K562 (cell line): Measurements from ENCODE around the gene ATP9B. TPM values are rescaled to one million over a fixed set of nuclear protein-coding genes. Genes with fewer than 3 reads are reported as not detected.

Experiments used
- ATAC-seq: fragments of 200-7000 bp; cut with Tn5 transposase; 3 replicates; pipeline ENCODE4 v1.9.1; 2020; ENCODE audit warnings: moderate library complexity
- BruUV-seq: library from RNA; stranded (reverse); fragments of 400-500 nt; replicated peaks from 2 replicates; lab custom pipeline; 2021; lab: Mats Ljungman, UMichigan
- CTCF ChIA-PET: fragments of 300-600 bp; formaldehyde crosslinking; extraction: SDS; loops from one replicate; lab custom pipeline; 2021; ENCODE audit warnings: low intra/inter-chr PET ratio; lab: Yijun Ruan, JAX
- POLR2A ChIA-PET: fragments of 300-600, 350-650 bp; sonication (Branson Sonifier 250); formaldehyde crosslinking; extraction: SDS; loops from one replicate; lab custom pipeline; 2021; ENCODE audit warnings: antibody characterized with exemption, inconsistent platforms; lab: Yijun Ruan, JAX
- DNase-seq, 4 experiments: peaks; one replicate each; pipeline versions ENCODE4 v3.0.0 to v3.0.0-alpha.2; 2011 to 2018; ENCODE audit warnings: low spot score in 3 of 4, mixed read lengths in 3 of 4; ENCODE audit errors: extremely low read depth in 1 of 4
- FAIRE-seq: peaks from 2 replicates; lab custom pipeline; 2011; peaks lifted over from hg19 to GRCh38; lab: Jason Lieb, UNC
- H2AFZ ChIP-seq: 2 replicates; pipeline ENCODE4 v1.6.0; 2011; ENCODE audit warnings: low read depth, low read length, control low read depth, inconsistent platforms
- H3K27ac ChIP-seq: fragments of 200-600 bp; 3 replicates; pipeline ENCODE4 v1.8.0; 2011; ENCODE audit warnings: low read depth, mild to moderate bottlenecking, control low read depth, inconsistent platforms, low read length, moderate library complexity, mixed read lengths; ENCODE audit errors: extremely low read depth
- H3K27me3 ChIP-seq, 2 experiments: fragments of 300-600 bp in 1 of 2; 2 replicates in 1 of 2; 3 replicates in 1 of 2; pipeline versions ENCODE4 v1.6.0 to v1.8.0; 2011; ENCODE audit warnings: inconsistent platforms in 2 of 2, low read length in 2 of 2, mild to moderate bottlenecking in 1 of 2, mixed read lengths in 1 of 2, moderate library complexity in 1 of 2; ENCODE audit not compliant: control insufficient read depth in 2 of 2, insufficient read depth in 2 of 2
- H3K36me3 ChIP-seq: fragments of 300-600 bp; 3 replicates; pipeline ENCODE4 v1.8.0; 2011; ENCODE audit warnings: mild to moderate bottlenecking, low read length, inconsistent platforms; ENCODE audit not compliant: control insufficient read depth, insufficient read depth
- H3K4me1 ChIP-seq, 2 experiments: fragments of 200-600 bp in 1 of 2; replicated peaks in 1 of 2; 2 replicates in 1 of 2; 3 replicates in 1 of 2; pipeline versions ENCODE4 v1.5.1 to v1.8.0; 2011; ENCODE audit warnings: inconsistent platforms in 2 of 2, low read length in 2 of 2, mild to moderate bottlenecking in 1 of 2, mixed read lengths in 1 of 2, moderate library complexity in 1 of 2; ENCODE audit not compliant: control insufficient read depth in 2 of 2, insufficient read depth in 2 of 2
- H3K4me2 ChIP-seq: 2 replicates; pipeline ENCODE4 v1.6.1; 2011; ENCODE audit warnings: low read length, control low read depth, inconsistent platforms, mixed read lengths; ENCODE audit not compliant: insufficient read depth
- H3K4me3 ChIP-seq: fragments of 200-600 bp; sonication (generic), shearing (Covaris generic); 2 replicates; pipeline ENCODE4 v1.5.1; 2016; ENCODE audit warnings: control low read depth, inconsistent platforms
- H3K79me2 ChIP-seq: fragments of 200-600 bp; 3 replicates; pipeline ENCODE4 v1.8.0; 2011; ENCODE audit warnings: low read length, inconsistent platforms; ENCODE audit not compliant: control insufficient read depth, insufficient read depth
- H3K9ac ChIP-seq, 2 experiments: 2 replicates each; pipeline versions ENCODE4 v1.6.0 to v1.6.1; 2011; ENCODE audit warnings: low read depth in 2 of 2, low read length in 2 of 2, control low read depth in 1 of 2, inconsistent platforms in 1 of 2, mild to moderate bottlenecking in 1 of 2, mixed read lengths in 1 of 2; ENCODE audit not compliant: insufficient read depth in 1 of 2
- H3K9me1 ChIP-seq: one replicate; pipeline ENCODE4 v1.6.0; 2011; ENCODE audit warnings: inconsistent platforms, mild to moderate bottlenecking, low read length, moderate library complexity; ENCODE audit not compliant: control insufficient read depth, insufficient read depth
- H3K9me3 ChIP-seq: replicated peaks from 2 replicates; pipeline ENCODE4 v1.5.1; 2011; ENCODE audit warnings: low read depth, low read length, inconsistent platforms; ENCODE audit not compliant: control insufficient read depth, insufficient read depth
- H4K20me1 ChIP-seq: replicated peaks from 2 replicates; pipeline ENCODE4 v1.6.1; 2011; ENCODE audit warnings: low read length, inconsistent platforms, mixed read lengths; ENCODE audit not compliant: control insufficient read depth, insufficient read depth
- FOXJ2 ChIP-seq: fragments of 200-800 bp; sonication (Bioruptor generic); IDR thresholded peaks from 2 replicates; pipeline ENCODE4 v1.6.1; 2016; ENCODE audit warnings: missing genetic modification characterization, missing compliant biosample characterization
- HMBOX1 ChIP-seq: sonication (generic); IDR thresholded peaks from 2 replicates; pipeline ENCODE4 v1.6.1; 2016
- MECOM ChIP-seq: fragments of 250-450 bp; sonication (Bioruptor Pico); IDR thresholded peaks from 2 replicates; pipeline ENCODE4 v1.8.0; 2022; ENCODE audit warnings: inconsistent platforms
- NR2C2 ChIP-seq, 2 experiments: fragments of 200-800 bp in 1 of 2; sonication (Bioruptor generic) in 1 of 2; sonication (generic) in 1 of 2; formaldehyde crosslinking in 1 of 2; IDR thresholded peaks; 2 replicates each; pipeline versions ENCODE4 v1.6.1 to v1.8.0; 2016 to 2022; ENCODE audit warnings: mild to moderate bottlenecking in 1 of 2, missing compliant biosample characterization in 1 of 2, missing genetic modification characterization in 1 of 2, missing genetic modification reagents in 1 of 2
- POLR2G ChIP-seq: fragments of 200-400 bp; formaldehyde crosslinking; IDR thresholded peaks from 2 replicates; pipeline ENCODE4 v1.6.1; 2017; ENCODE audit warnings: low read depth, mild to moderate bottlenecking, antibody characterized with exemption, low read length, moderate library complexity
- POU5F1 ChIP-seq: fragments of 150-350 bp; IDR thresholded peaks from 2 replicates; pipeline ENCODE4 v1.6.1; 2014; ENCODE audit warnings: borderline replicate concordance, low read length, low read depth, mild to moderate bottlenecking; ENCODE audit not compliant: partially characterized antibody
- RBM22 ChIP-seq: fragments of 200-400 bp; formaldehyde crosslinking; IDR thresholded peaks from 2 replicates; pipeline ENCODE4 v1.6.1; 2018; ENCODE audit warnings: low read length, low read depth; ENCODE audit not compliant: poor library complexity, severe bottlenecking
- SRSF9 ChIP-seq: fragments of 200-400 bp; formaldehyde crosslinking; IDR thresholded peaks from 2 replicates; pipeline ENCODE4 v1.6.1; 2017; ENCODE audit warnings: low read depth, low read length, borderline replicate concordance
- ZNF41 ChIP-seq: fragments of 250-450 bp; sonication (Bioruptor Pico); conservative IDR thresholded peaks from 2 replicates; pipeline ENCODE4 v1.4.0; 2020; ENCODE audit warnings: mild to moderate bottlenecking
- ZNF639 ChIP-seq, 2 experiments: fragments of 200-800 bp in 1 of 2; sonication (Bioruptor generic) in 1 of 2; sonication (generic) in 1 of 2; formaldehyde crosslinking in 1 of 2; IDR thresholded peaks in 1 of 2; conservative IDR thresholded peaks in 1 of 2; 2 replicates each; pipeline versions ENCODE4 v1.5.0 to v1.6.1; 2016 to 2020; ENCODE audit warnings: missing compliant biosample characterization in 1 of 2, missing genetic modification characterization in 1 of 2, missing genetic modification reagents in 1 of 2
- WGBS: fragments of 100-300 bp; shearing (Covaris generic); methylation state at CpG from one replicate; pipeline ENCODE4 v1.1.6; 2016; ENCODE audit warnings: low coverage, mixed read lengths; ENCODE audit not compliant: insufficient coverage; ENCODE audit errors: missing lambda C conversion rate; 5-methylcytosine and 5-hydroxymethylcytosine counted together
- in situ Hi-C: fragments of 300-500 bp; cut with MboI; formaldehyde crosslinking; loops from 4 replicates; pipeline ENCODE4 v1.15.0; 2018; ENCODE audit warnings: inconsistent platforms, mixed read lengths
- intact Hi-C: fragments of 100-400 bp; cut with micrococcal nuclease; formaldehyde crosslinking; loops from 2 replicates; pipeline ENCODE4 v1.14.2; 2022
- polyA plus RNA-seq, 8 experiments: library from polyadenylated mRNA; depleted of rRNA in 4 of 8; stranded (reverse) in 5 of 8; unstranded in 3 of 8; fragments of >200 nt; fragmentation: Nextera tagmentation in 2 of 8; fragmentation: Illumina TruSeq in 1 of 8; extraction: Ambion mirVana in 2 of 8; extraction: Trizol in 1 of 8; gene quantifications; 2 replicates each; pipeline versions ENCODE4 v1.2.1 to v1.2.3, GENCODE V29; 2011 to 2014; ENCODE audit warnings: inconsistent platforms in 1 of 8, missing spikeins in 1 of 8
- total RNA-seq, 7 experiments: library from RNA; depleted of rRNA in 6 of 7; stranded (reverse); fragments of >200 nt in 6 of 7; fragmentation: Illumina TruSeq in 2 of 7; extraction: Trizol in 2 of 7; gene quantifications; 2 replicates each; pipeline versions ENCODE4 v1.2.1 to v1.2.3, GENCODE V29; 2011 to 2021; ENCODE audit warnings: low replicate concordance in 1 of 7
- TF ChIP-seq, protein P1 (sequence below): fragments of 200-800 bp; sonication (Bioruptor generic); IDR thresholded peaks from 2 replicates; pipeline ENCODE4 v1.6.1; 2017; ENCODE audit warnings: missing genetic modification characterization, missing compliant biosample characterization
- TF ChIP-seq, protein P2 (sequence below): fragments of 250-450 bp; sonication (Bioruptor Pico); IDR thresholded peaks from 2 replicates; pipeline ENCODE4 v1.8.0; 2022; ENCODE audit warnings: inconsistent platforms

Gene ATP9B
- total and polyA plus RNA-seq, 9 of the 15 experiments (the other 6 are each of a cell fraction or from before 2014, with no cell fraction given) = 0.66 to 13.2 (median 7.9) TPM

DNA sequence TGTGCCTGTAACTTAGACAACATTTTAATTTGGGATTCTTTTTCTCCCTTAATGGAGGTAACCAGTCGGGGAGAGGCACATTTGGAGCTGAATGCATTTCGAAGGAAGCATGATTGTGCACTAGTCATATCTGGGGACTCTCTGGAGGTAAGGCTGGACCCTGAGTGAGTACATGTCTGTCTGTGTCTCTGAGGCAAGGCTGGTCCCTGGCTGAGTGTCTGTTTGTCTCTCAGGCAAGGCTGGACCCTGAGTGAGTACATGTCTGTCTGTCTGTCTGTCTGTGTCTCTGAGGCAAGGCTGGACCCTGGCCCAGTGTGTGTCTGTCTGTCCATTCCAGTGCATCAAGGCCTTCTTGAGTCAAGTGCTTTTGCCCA is 275.0 kb downstream of the ATP9B start (continued):
- no peak for TF ChIP-seq SRSF9
- TF ChIP-seq, protein P1, sequence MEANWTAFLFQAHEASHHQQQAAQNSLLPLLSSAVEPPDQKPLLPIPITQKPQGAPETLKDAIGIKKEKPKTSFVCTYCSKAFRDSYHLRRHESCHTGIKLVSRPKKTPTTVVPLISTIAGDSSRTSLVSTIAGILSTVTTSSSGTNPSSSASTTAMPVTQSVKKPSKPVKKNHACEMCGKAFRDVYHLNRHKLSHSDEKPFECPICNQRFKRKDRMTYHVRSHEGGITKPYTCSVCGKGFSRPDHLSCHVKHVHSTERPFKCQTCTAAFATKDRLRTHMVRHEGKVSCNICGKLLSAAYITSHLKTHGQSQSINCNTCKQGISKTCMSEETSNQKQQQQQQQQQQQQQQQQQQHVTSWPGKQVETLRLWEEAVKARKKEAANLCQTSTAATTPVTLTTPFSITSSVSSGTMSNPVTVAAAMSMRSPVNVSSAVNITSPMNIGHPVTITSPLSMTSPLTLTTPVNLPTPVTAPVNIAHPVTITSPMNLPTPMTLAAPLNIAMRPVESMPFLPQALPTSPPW (CRISPR knock-in tag) = no peak

DNA sequence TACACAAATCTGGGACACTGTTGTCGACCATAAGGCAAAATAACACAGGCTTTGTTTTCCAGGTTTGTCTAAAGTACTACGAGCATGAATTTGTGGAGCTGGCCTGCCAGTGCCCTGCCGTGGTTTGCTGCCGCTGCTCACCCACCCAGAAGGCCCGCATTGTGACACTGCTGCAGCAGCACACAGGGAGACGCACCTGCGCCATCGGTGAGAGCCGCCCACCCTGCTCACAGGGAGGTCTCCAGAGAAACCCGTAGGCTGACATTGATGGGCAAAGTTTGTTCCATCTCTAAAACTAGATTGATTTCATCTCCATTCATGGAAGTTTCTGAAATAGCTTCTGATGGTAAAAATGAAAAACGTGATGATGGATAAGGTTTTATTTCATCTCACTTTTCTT is 276.2 kb downstream of the ATP9B start:
- DNase-seq = no peak
- Histone ChIP-seq H3K4me1 (peaks cover 0 to 3% of the 10 kb centered on the region in 2 experiments; a peak in 1 of 5 replicates), H3K9ac (no peak overlapping the region), H4K20me1 (no peaks in the 10 kb centered on the region), H3K27me3 (no peaks in the 10 kb centered on the region), H3K4me3 (no peak overlapping the region), H3K79me2 (no peaks in the 10 kb centered on the region), H3K27ac (no peak overlapping the region), H3K4me2 (no peak overlapping the region), H3K36me3 (peaks cover 15% of the 10 kb centered on the region; the same call in 2 of the 3 replicates), H3K9me3 (no peaks in the 10 kb centered on the region), H2AFZ (no peak overlapping the region), H3K9me1 (no peaks in the 10 kb centered on the region)
- WGBS = 94% methylated on average over 8 of the region's 11 CpGs
- TF ChIP-seq ZNF41 (no peak), MECOM (no peak), POLR2G (no peak), NR2C2 (CRISPR knock-in tag; IDR thresholded peaks at IDR 0.05) (no peak), NR2C2 (tag; IDR thresholded peaks at IDR 0.05) (no peak), RBM22 (no peak), FOXJ2 (tag) (no peak), ZNF639 (CRISPR knock-in tag; conservative IDR thresholded peaks at IDR 0.05 in 1 of 2, IDR thresholded peaks at IDR 0.05 in 1 of 2) (no peak), POU5F1 (no peak), HMBOX1 (no peak)
- TF ChIP-seq, protein P2, sequence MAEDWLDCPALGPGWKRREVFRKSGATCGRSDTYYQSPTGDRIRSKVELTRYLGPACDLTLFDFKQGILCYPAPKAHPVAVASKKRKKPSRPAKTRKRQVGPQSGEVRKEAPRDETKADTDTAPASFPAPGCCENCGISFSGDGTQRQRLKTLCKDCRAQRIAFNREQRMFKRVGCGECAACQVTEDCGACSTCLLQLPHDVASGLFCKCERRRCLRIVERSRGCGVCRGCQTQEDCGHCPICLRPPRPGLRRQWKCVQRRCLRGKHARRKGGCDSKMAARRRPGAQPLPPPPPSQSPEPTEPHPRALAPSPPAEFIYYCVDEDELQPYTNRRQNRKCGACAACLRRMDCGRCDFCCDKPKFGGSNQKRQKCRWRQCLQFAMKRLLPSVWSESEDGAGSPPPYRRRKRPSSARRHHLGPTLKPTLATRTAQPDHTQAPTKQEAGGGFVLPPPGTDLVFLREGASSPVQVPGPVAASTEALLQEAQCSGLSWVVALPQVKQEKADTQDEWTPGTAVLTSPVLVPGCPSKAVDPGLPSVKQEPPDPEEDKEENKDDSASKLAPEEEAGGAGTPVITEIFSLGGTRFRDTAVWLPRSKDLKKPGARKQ (CRISPR knock-in tag) = no peak
- ATAC-seq = no peak
- POLR2A ChIA-PET = no interaction called here
- BruUV-seq = no TSS peak
- intact Hi-C loops = no loop called here
- no peak for FAIRE-seq
- in situ Hi-C loops = no loop called here
- CTCF ChIA-PET = no interaction called here
